ENCODE data around the gene GDF7.

DNA sequence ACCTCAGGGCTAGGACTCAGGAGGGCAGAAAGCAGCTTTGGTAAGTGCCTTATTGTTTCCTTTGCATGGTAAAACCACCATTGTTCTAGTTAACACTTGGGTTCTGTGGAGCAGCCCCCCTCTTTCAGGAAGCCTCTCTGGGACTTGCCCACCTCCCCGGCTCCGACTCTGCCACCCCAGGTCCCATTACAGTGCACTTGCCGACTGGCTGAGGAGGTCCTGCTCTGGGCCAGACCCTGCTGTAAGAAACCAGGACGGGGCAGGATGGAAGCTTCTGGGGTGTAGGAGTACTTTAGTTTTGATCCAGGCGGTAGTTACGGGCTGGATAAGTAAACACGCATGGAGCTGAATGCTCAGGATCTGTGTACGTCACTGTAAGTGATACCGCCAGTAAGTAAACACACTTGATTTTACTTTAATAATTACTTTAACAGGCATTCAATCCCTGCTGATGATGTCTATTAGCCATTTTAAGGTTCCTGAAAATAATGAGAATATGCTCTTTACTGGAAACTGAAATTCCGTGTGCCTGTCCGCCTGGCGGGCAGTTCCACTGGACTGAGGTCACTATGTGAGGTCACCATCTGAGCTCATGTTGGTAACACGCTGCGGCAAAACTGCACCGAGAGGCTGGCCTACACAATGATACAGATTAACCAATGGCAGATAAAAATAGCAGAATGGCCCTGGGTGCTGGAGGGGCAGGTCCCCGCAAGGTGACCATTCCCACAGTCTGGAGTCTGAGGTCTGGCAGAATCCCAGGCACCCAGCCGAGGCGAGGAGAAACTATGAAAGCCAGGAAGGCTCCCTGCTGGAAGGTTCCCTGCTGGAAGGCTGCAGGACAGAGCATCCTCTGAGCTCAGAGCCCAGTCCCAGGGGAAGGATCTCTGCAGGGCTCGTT is 41.2 kb upstream of the GDF7 start:
- TF ChIP-seq EZH2 (IDR thresholded peaks at IDR 0.05; ENCODE audit: borderline replicate concordance, low read depth, low read length, severe bottlenecking): no peak
- TF ChIP-seq, protein P1, sequence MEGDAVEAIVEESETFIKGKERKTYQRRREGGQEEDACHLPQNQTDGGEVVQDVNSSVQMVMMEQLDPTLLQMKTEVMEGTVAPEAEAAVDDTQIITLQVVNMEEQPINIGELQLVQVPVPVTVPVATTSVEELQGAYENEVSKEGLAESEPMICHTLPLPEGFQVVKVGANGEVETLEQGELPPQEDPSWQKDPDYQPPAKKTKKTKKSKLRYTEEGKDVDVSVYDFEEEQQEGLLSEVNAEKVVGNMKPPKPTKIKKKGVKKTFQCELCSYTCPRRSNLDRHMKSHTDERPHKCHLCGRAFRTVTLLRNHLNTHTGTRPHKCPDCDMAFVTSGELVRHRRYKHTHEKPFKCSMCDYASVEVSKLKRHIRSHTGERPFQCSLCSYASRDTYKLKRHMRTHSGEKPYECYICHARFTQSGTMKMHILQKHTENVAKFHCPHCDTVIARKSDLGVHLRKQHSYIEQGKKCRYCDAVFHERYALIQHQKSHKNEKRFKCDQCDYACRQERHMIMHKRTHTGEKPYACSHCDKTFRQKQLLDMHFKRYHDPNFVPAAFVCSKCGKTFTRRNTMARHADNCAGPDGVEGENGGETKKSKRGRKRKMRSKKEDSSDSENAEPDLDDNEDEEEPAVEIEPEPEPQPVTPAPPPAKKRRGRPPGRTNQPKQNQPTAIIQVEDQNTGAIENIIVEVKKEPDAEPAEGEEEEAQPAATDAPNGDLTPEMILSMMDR (IDR thresholded peaks at IDR 0.05; ENCODE audit: borderline replicate concordance, extremely low read depth, low read length, poor library complexity, severe bottlenecking): no peak
